Measurements from ENCODE around the gene THAP3. TPM values are rescaled to one million over a fixed set of nuclear protein-coding genes. Genes with fewer than 3 reads are reported as not detected.

The THAP3 gene
- total RNA-seq, 1 experiment from 2014 or later, result 11.5 TPM

DNA sequence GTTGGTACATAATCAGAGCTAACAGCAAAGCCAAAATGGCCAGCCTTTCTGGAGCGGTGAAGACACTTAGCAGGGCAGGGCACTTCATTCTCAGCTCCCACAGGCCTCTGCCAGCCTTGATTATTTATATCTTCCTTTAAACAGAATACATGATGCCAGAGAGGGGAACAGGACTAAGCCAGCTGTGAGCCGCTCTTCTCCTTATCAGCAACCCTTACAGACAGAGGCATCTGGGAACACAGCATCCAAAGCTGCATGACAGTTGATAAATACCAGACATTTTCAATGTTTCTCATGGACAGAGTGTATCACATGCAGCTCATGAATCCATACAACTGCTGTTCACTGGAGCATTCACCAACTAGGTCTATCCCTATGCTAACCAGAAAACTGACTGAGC is 47.9 kb downstream of the THAP3 start:
- H3K9me3 Mint-ChIP-seq (ENCODE audit: low read depth, unreplicated experiment), result no peaks in the 10 kb centered on the region
- TF ChIP-seq, protein P1, sequence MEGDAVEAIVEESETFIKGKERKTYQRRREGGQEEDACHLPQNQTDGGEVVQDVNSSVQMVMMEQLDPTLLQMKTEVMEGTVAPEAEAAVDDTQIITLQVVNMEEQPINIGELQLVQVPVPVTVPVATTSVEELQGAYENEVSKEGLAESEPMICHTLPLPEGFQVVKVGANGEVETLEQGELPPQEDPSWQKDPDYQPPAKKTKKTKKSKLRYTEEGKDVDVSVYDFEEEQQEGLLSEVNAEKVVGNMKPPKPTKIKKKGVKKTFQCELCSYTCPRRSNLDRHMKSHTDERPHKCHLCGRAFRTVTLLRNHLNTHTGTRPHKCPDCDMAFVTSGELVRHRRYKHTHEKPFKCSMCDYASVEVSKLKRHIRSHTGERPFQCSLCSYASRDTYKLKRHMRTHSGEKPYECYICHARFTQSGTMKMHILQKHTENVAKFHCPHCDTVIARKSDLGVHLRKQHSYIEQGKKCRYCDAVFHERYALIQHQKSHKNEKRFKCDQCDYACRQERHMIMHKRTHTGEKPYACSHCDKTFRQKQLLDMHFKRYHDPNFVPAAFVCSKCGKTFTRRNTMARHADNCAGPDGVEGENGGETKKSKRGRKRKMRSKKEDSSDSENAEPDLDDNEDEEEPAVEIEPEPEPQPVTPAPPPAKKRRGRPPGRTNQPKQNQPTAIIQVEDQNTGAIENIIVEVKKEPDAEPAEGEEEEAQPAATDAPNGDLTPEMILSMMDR (IDR thresholded peaks at IDR 0.05; ENCODE audit: unreplicated experiment), result no peak
- intact Hi-C loops (cut with micrococcal nuclease; ENCODE audit: unreplicated experiment), result no loop called here
- no peaks in the 10 kb centered on the region for H3K27me3 Mint-ChIP-seq (ENCODE audit: unreplicated experiment)
- CTCF ChIA-PET, result no interaction called here
- H3K4me1 Mint-ChIP-seq (ENCODE audit: low read depth, unreplicated experiment), result no peaks in the 10 kb centered on the region
- no peak for DNase-seq
- no TSS peak for BruUV-seq (replicated peaks)
- no peak overlapping the region for H3K27ac Mint-ChIP-seq (ENCODE audit: unreplicated experiment)
- no peak overlapping the region for H3K4me3 Mint-ChIP-seq (ENCODE audit: low read depth, unreplicated experiment)
- H3K36me3 Mint-ChIP-seq (ENCODE audit: insufficient read depth, unreplicated experiment), result no peaks in the 10 kb centered on the region

DNA sequence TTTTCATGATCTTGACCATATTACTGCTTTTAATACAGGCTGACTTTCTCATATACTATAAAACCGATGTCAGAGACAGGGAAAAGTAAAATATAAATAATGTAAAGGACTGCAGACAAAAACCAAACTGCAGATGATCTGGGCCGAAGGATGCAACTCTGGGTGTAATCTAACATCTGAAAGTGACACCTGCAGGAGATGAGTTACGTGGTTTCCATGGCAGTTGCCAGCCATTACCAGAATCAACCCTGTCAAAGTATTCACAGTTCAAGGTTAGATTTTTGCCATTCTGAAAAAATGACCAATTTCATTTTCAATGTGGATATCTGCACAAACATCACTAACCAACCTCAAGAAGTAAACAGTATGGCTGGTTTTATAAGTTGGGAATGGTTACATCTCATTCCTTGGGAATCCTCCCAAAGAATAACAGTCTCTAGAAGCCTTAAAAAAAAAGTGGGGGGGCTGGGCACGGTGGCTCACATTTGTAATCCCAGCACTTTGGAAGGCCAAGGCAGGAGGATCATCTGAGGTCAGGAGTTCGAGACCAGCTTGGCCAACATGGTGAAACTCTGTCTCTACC is 49.2 kb downstream of the THAP3 start:
- Mint-ChIP-seq H3K36me3 (ENCODE audit: insufficient read depth, unreplicated experiment) (no peaks in the 10 kb centered on the region), H3K4me3 (ENCODE audit: low read depth, unreplicated experiment) (no peak overlapping the region), H3K27me3 (ENCODE audit: unreplicated experiment) (no peaks in the 10 kb centered on the region), H3K9me3 (ENCODE audit: low read depth, unreplicated experiment) (no peaks in the 10 kb centered on the region), H3K27ac (ENCODE audit: unreplicated experiment) (no peak overlapping the region), H3K4me1 (ENCODE audit: low read depth, unreplicated experiment) (no peaks in the 10 kb centered on the region)
- CTCF ChIA-PET, result no interaction called here
- BruUV-seq (replicated peaks), result no TSS peak
- intact Hi-C loops (cut with micrococcal nuclease; ENCODE audit: unreplicated experiment), result no loop called here
- TF ChIP-seq, protein P1 (IDR thresholded peaks at IDR 0.05; ENCODE audit: unreplicated experiment), result no peak
- DNase-seq, result no peak

DNA sequence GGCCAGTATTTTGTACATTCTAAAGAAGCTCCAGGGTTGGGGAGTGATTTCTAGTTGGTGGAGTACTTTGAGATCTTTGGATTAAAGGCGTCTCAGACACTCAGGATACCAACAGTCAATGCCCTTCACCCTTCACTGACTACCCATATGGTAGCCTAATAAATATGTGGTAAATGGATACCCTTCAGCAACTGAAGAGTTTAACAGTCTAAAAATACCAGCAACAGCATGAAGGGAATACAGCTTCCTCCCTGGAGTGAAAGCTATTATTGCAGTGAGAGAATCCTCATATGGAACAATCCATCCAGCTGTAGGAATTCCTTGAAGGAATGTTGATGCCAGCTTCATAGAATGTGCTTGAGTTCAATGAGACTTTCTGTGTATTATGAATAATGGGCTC is 50.1 kb downstream of the THAP3 start:
- CTCF ChIA-PET, result interaction anchor here (0.6 kb wide), 1 partner anchor 304 kb away, joined by 5 read pairs; no protein-coding TSS in a partner anchor
- Mint-ChIP-seq H3K4me3 (ENCODE audit: low read depth, unreplicated experiment) (no peak overlapping the region), H3K4me1 (ENCODE audit: low read depth, unreplicated experiment) (no peaks in the 10 kb centered on the region), H3K9me3 (ENCODE audit: low read depth, unreplicated experiment) (no peaks in the 10 kb centered on the region), H3K27ac (ENCODE audit: unreplicated experiment) (no peak overlapping the region), H3K36me3 (ENCODE audit: insufficient read depth, unreplicated experiment) (peaks cover 6% of the 10 kb centered on the region), H3K27me3 (ENCODE audit: unreplicated experiment) (no peaks in the 10 kb centered on the region)
- TF ChIP-seq, protein P1 (IDR thresholded peaks at IDR 0.05; ENCODE audit: unreplicated experiment), result no peak
- intact Hi-C loops (cut with micrococcal nuclease; ENCODE audit: unreplicated experiment), result no loop called here
- BruUV-seq (replicated peaks), result no TSS peak
- DNase-seq, result no peak

DNA sequence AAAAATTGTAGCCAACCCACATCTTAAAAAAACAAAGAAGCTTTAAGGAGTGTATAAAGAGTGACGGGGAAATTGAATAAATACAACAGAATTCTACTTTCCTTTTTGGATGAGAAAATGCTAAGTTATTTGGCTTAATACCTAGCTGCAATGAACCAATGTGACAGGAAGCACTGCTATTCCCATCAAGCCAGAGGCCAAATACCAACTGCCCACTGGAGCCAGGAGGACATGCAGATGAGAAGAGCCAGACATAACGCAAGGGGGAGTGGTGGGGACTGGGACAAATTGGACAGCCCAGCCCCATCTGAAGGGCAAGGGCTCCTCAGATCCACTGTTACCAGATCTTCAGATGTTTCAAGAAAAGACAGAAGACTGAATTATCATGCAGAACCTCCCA is 51.3 kb downstream of the THAP3 start:
- TF ChIP-seq, protein P1 (IDR thresholded peaks at IDR 0.05; ENCODE audit: unreplicated experiment), result no peak
- Mint-ChIP-seq H3K27me3 (ENCODE audit: unreplicated experiment) (no peaks in the 10 kb centered on the region), H3K36me3 (ENCODE audit: insufficient read depth, unreplicated experiment) (peaks cover 7% of the 10 kb centered on the region), H3K9me3 (ENCODE audit: low read depth, unreplicated experiment) (no peaks in the 10 kb centered on the region), H3K27ac (ENCODE audit: unreplicated experiment) (no peak overlapping the region), H3K4me3 (ENCODE audit: low read depth, unreplicated experiment) (no peak overlapping the region), H3K4me1 (ENCODE audit: low read depth, unreplicated experiment) (no peaks in the 10 kb centered on the region)
- intact Hi-C loops (cut with micrococcal nuclease; ENCODE audit: unreplicated experiment), result no loop called here
- BruUV-seq (replicated peaks), result no TSS peak
- no peak for DNase-seq
- CTCF ChIA-PET, result no interaction called here

Other genes starting within 250 kb of the THAP3 start
- gene ACOT7, start 231.1 kb upstream of the THAP3 start, total RNA-seq (2022), result 32.1 and 36.2 TPM in 2 replicates
- gene HES2, start 204.9 kb upstream of the THAP3 start, total RNA-seq (2022), result not detected in 2 replicates
- gene ESPN, start 200.1 kb upstream of the THAP3 start, total RNA-seq (2022), result 2.2 and 3.4 TPM in 2 replicates
- gene TNFRSF25, start 158.7 kb upstream of the THAP3 start, total RNA-seq (2022), result 6.4 and 10.1 TPM in 2 replicates
- gene PLEKHG5, start 133.2 kb upstream of the THAP3 start, total RNA-seq (2022), result 5.1 and 7.8 TPM in 2 replicates
- gene NOL9, start 70.4 kb upstream of the THAP3 start, total RNA-seq (2022), result 27.2 and 30.4 TPM in 2 replicates
- gene TAS1R1, start 69.6 kb upstream of the THAP3 start, total RNA-seq (2022), result not detected in 2 replicates
- gene ZBTB48, start 44.9 kb upstream of the THAP3 start, total RNA-seq (2022), result 24.4 and 25.2 TPM in 2 replicates
- 21.8 and 23.5 TPM in 2 replicates for gene KLHL21, start 22.0 kb upstream of the THAP3 start, total RNA-seq (2022)
- 14.2 and 14.5 TPM in 2 replicates for gene PHF13, start 11.1 kb upstream of the THAP3 start, total RNA-seq (2022)
- 57.3 and 64.0 TPM in 2 replicates for gene DNAJC11, start 76.9 kb downstream of the THAP3 start, total RNA-seq (2022)
- gene CAMTA1, start 160.6 kb downstream of the THAP3 start, total RNA-seq (2022), result 50.3 and 55.1 TPM in 2 replicates

Measured in Calu3 (cell line).